ENCODE measurements around the gene NDEL1.

Gene NDEL1

DNA sequence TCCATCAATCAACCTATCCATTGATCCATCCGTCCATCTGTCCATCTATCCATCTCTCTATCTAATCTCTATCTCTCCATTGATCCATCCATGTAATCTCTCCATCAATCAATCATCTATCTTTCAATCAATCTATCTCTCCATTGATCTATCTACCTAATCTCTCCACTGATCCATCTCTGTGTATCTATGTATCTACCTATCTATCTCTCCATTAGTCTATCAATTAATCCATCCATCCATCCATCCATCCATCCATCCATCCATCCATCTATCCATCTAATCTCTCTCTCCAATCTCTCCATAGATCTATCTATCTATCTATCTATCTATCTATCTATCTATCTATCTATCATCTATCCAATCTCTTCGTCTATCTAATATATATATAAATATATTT lies 34.6 kb upstream of the NDEL1 start:
- Histone ChIP-seq H3K9me3 (ENCODE audit: control insufficient read depth, insufficient read depth, low read length) (no peaks in the 10 kb centered on the region), H3K9me2 (replicated peaks; ENCODE audit: control insufficient read depth, low read length) (no peaks in the 10 kb centered on the region), H3K4me2 (ENCODE audit: low read length) (no peak overlapping the region), H3K27me3 (ENCODE audit: control insufficient read depth, low read length) (peaks cover 12% of the 10 kb centered on the region; the same call in 1 of the 2 replicates), H3K79me2 (ENCODE audit: control insufficient read depth, low read length) (no peaks in the 10 kb centered on the region), H3K36me3 (ENCODE audit: control insufficient read depth, low read length) (no peaks in the 10 kb centered on the region), H4K20me1 (ENCODE audit: control insufficient read depth, insufficient read depth, low read depth, low read length) (no peaks in the 10 kb centered on the region), H3K4me3 (ENCODE audit: low read length) (no peak overlapping the region), H3K4me1 (ENCODE audit: control insufficient read depth, low read length) (no peaks in the 10 kb centered on the region), H3F3A (ENCODE audit: control insufficient read depth, insufficient read depth) (no peaks in the 10 kb centered on the region), H3K27ac (ENCODE audit: low read depth, low read length) (no peak overlapping the region)
- TF ChIP-seq EZH2phosphoT487 (IDR thresholded peaks at IDR 0.05; ENCODE audit: borderline replicate concordance, low read length), result no peak
- TF ChIP-seq, protein P1, sequence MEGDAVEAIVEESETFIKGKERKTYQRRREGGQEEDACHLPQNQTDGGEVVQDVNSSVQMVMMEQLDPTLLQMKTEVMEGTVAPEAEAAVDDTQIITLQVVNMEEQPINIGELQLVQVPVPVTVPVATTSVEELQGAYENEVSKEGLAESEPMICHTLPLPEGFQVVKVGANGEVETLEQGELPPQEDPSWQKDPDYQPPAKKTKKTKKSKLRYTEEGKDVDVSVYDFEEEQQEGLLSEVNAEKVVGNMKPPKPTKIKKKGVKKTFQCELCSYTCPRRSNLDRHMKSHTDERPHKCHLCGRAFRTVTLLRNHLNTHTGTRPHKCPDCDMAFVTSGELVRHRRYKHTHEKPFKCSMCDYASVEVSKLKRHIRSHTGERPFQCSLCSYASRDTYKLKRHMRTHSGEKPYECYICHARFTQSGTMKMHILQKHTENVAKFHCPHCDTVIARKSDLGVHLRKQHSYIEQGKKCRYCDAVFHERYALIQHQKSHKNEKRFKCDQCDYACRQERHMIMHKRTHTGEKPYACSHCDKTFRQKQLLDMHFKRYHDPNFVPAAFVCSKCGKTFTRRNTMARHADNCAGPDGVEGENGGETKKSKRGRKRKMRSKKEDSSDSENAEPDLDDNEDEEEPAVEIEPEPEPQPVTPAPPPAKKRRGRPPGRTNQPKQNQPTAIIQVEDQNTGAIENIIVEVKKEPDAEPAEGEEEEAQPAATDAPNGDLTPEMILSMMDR (IDR thresholded peaks at IDR 0.05; ENCODE audit: low read depth, low read length, poor library complexity, severe bottlenecking), result no peak

DNA sequence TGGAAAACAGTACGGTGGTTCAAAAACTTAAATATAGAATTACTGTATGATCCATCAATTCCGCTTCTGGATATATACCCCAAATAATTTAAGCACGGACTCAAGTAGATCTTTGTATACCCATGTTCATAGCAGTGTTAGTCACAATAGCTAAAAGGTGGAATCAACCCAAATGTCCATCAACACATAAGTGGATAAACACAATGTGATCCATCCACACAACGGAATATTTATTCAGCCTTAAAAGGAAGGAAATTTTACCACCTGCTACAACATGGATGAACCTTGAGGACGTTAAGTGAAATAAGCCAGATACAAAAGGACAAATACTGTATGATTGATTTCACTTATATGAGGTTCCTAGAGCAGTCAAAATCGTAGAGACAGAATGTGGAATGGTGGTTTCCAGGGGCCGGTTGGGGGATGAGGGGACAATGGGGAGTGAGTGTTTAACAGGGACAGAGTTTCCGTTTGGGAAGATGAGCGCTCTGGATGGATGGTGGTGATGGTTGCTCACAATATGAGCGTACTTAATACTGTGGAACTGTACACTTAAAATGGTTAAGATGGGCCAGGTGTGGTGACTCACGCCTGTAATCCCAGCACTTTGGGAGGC lies 32.7 kb upstream of the NDEL1 start:
- Histone ChIP-seq H3K4me3 (ENCODE audit: low read length) (no peak overlapping the region), H4K20me1 (ENCODE audit: control insufficient read depth, insufficient read depth, low read depth, low read length) (no peaks in the 10 kb centered on the region), H3K4me1 (ENCODE audit: control insufficient read depth, low read length) (no peaks in the 10 kb centered on the region), H3K4me2 (ENCODE audit: low read length) (no peak overlapping the region), H3K27ac (ENCODE audit: low read depth, low read length) (no peak overlapping the region), H3K79me2 (ENCODE audit: control insufficient read depth, low read length) (no peaks in the 10 kb centered on the region), H3K36me3 (ENCODE audit: control insufficient read depth, low read length) (no peaks in the 10 kb centered on the region), H3F3A (ENCODE audit: control insufficient read depth, insufficient read depth) (no peaks in the 10 kb centered on the region), H3K27me3 (ENCODE audit: control insufficient read depth, low read length) (peaks cover 9% of the 10 kb centered on the region; the same call in 1 of the 2 replicates), H3K9me2 (replicated peaks; ENCODE audit: control insufficient read depth, low read length) (no peaks in the 10 kb centered on the region), H3K9me3 (ENCODE audit: control insufficient read depth, insufficient read depth, low read length) (no peaks in the 10 kb centered on the region)
- TF ChIP-seq EZH2phosphoT487 (IDR thresholded peaks at IDR 0.05; ENCODE audit: borderline replicate concordance, low read length), result no peak
- TF ChIP-seq, protein P1 (IDR thresholded peaks at IDR 0.05; ENCODE audit: low read depth, low read length, poor library complexity, severe bottlenecking), result no peak

DNA sequence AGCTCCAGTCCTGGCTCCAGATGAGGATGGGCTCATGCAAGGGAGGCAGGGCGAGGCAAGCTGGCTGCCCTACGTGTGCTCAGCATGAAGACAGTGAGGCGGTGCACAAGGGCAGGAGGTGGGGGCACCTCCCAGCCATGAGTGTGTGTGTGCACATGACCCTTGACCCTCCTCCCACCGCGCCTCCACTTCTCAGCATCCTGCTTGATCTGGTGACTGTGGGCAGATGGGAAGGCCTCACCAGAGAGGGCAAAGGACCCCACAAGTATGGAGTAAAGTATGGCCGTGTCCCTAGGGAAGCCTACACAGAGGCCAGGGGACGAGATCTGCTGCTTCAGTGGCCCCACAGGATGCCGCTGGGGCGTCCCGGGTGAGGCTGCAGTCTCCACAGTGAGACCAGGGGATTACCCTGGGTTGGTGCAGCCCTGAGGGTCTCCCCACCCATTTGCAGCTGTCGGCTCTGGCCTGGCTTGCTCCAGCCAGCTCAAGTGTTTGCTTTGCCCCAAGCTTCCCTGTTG lies 30.1 kb upstream of the NDEL1 start:
- Histone ChIP-seq H3K4me1 (ENCODE audit: control insufficient read depth, low read length) (peaks cover 3% of the 10 kb centered on the region), H3K79me2 (ENCODE audit: control insufficient read depth, low read length) (no peaks in the 10 kb centered on the region), H3K27ac (ENCODE audit: low read depth, low read length) (no peak overlapping the region), H3K9me2 (replicated peaks; ENCODE audit: control insufficient read depth, low read length) (no peaks in the 10 kb centered on the region), H3K4me2 (ENCODE audit: low read length) (no peak overlapping the region), H4K20me1 (ENCODE audit: control insufficient read depth, insufficient read depth, low read depth, low read length) (no peaks in the 10 kb centered on the region), H3K9me3 (ENCODE audit: control insufficient read depth, insufficient read depth, low read length) (no peaks in the 10 kb centered on the region), H3K4me3 (ENCODE audit: low read length) (no peak overlapping the region), H3F3A (ENCODE audit: control insufficient read depth, insufficient read depth) (no peaks in the 10 kb centered on the region), H3K36me3 (ENCODE audit: control insufficient read depth, low read length) (no peaks in the 10 kb centered on the region), H3K27me3 (ENCODE audit: control insufficient read depth, low read length) (peaks cover 5% of the 10 kb centered on the region; the same call in 1 of the 2 replicates)
- TF ChIP-seq, protein P1 (IDR thresholded peaks at IDR 0.05; ENCODE audit: low read depth, low read length, poor library complexity, severe bottlenecking), result no peak
- TF ChIP-seq EZH2phosphoT487 (IDR thresholded peaks at IDR 0.05; ENCODE audit: borderline replicate concordance, low read length), result no peak

Data from DOHH2 (cell line).